ENCODE results near the gene MACROD2.

Gene MACROD2

GRCh38 chr20:15851576-15852215 is 1856.4 kb downstream of the MACROD2 start:
- no peak for DNase-seq (ENCODE audit: low read depth in 2 of 2)

GRCh38 chr20:15854911-15855310 is 1859.6 kb downstream of the MACROD2 start:
- DNase-seq (ENCODE audit: low read depth in 2 of 2): no peak

GRCh38 chr20:15857173-15857784 is 1862.0 kb downstream of the MACROD2 start:
- DNase-seq (ENCODE audit: low read depth in 2 of 2): no peak

GRCh38 chr20:15859061-15859460 is 1863.7 kb downstream of the MACROD2 start:
- DNase-seq (ENCODE audit: low read depth in 2 of 2): no peak

- DNase-seq (ENCODE audit: low read depth in 2 of 2): no peak
Measured at GRCh38 chr20:15860850-15861249, 1865.5 kb downstream of the MACROD2 start.

GRCh38 chr20:15862178-15862577 is 1866.9 kb downstream of the MACROD2 start:
- DNase-seq (ENCODE audit: low read depth in 2 of 2): no peak

GRCh38 chr20:15863735-15864134 is 1868.4 kb downstream of the MACROD2 start:
- DNase-seq (ENCODE audit: low read depth in 2 of 2): no peak

GRCh38 chr20:15865553-15865952 is 1870.2 kb downstream of the MACROD2 start:
- DNase-seq (ENCODE audit: low read depth in 2 of 2): no peak

GRCh38 chr20:15866916-15867730 is 1871.8 kb downstream of the MACROD2 start:
- DNase-seq (ENCODE audit: low read depth in 2 of 2): no peak

GRCh38 chr20:15867899-15868298 is 1872.6 kb downstream of the MACROD2 start:
- DNase-seq (ENCODE audit: low read depth in 2 of 2): no peak

- no peak for DNase-seq (ENCODE audit: low read depth in 2 of 2)
Measured at GRCh38 chr20:15875446-15875845, 1880.1 kb downstream of the MACROD2 start.

- no peak for DNase-seq (ENCODE audit: low read depth in 2 of 2)
Measured at GRCh38 chr20:15882553-15882952, 1887.2 kb downstream of the MACROD2 start.

- no peak for DNase-seq (ENCODE audit: low read depth in 2 of 2)
Measured at GRCh38 chr20:15886250-15886649, 1890.9 kb downstream of the MACROD2 start.

- DNase-seq (ENCODE audit: low read depth in 2 of 2): no peak
Measured at GRCh38 chr20:15887387-15887786, 1892.1 kb downstream of the MACROD2 start.

GRCh38 chr20:15889061-15889460 is 1893.7 kb downstream of the MACROD2 start:
- no peak for DNase-seq (ENCODE audit: low read depth in 2 of 2)

- no peak for DNase-seq (ENCODE audit: low read depth in 2 of 2)
Measured at GRCh38 chr20:15889514-15890256, 1894.4 kb downstream of the MACROD2 start.

GRCh38 chr20:15890407-15890982 is 1895.2 kb downstream of the MACROD2 start:
- DNase-seq (ENCODE audit: low read depth in 2 of 2): no peak

- DNase-seq (ENCODE audit: low read depth in 2 of 2): no peak
Measured at GRCh38 chr20:15895126-15895525, 1899.8 kb downstream of the MACROD2 start.

GRCh38 chr20:15895560-15896084 is 1900.3 kb downstream of the MACROD2 start:
- no peak for DNase-seq (ENCODE audit: low read depth in 2 of 2)

GRCh38 chr20:15899967-15900366 is 1904.7 kb downstream of the MACROD2 start:
- no peak for DNase-seq (ENCODE audit: low read depth in 2 of 2)

- DNase-seq (ENCODE audit: low read depth in 2 of 2): no peak
Measured at GRCh38 chr20:15900443-15900842, 1905.1 kb downstream of the MACROD2 start.

- no peak for DNase-seq (ENCODE audit: low read depth in 2 of 2)
Measured at GRCh38 chr20:15902493-15902892, 1907.2 kb downstream of the MACROD2 start.

Measured in stimulated activated CD8-positive, alpha-beta memory T cell treated with anti-CD3 and anti-CD28 coated beads, Interleukin-15, amount 100 ng/mL, for 48 hours (primary cell).